A549 (cell line): Measurements from ENCODE around the gene LAMA2. TPM values are rescaled to one million over a fixed set of nuclear protein-coding genes. Genes with fewer than 3 reads are reported as not detected.

Experiments
- ATAC-seq, 2 experiments: fragments of 200-7000 bp in 1 of 2; fragments of >200 bp in 1 of 2; cut with Nextera tagmentation in 1 of 2; cut with Tn5 transposase in 1 of 2; 3 replicates each; pipeline versions ENCODE4 v1.8.0 to v1.9.1; 2018 to 2020; ENCODE audit warnings: mild to moderate bottlenecking in 1 of 2, moderate library complexity in 1 of 2
- CTCF ChIA-PET: fragments of 300-600 bp; sonication (Branson Sonifier 250); formaldehyde crosslinking; extraction: SDS; loops from one replicate; lab custom pipeline; 2021; ENCODE audit warnings: antibody characterized with exemption, inconsistent platforms; lab: Yijun Ruan, JAX
- POLR2A ChIA-PET: fragments of 350-600 bp; formaldehyde crosslinking; extraction: SDS; loops from one replicate; lab custom pipeline; 2021; ENCODE audit warnings: antibody characterized with exemption, inconsistent platforms; lab: Yijun Ruan, JAX
- DNase-seq, 2 experiments: peaks; one replicate each; pipeline versions ENCODE4 v3.0.0 to v3.0.0-alpha.2; 2011 to 2016; ENCODE audit warnings: low read depth in 1 of 2, low spot score in 1 of 2
- FAIRE-seq: peaks from 2 replicates; lab custom pipeline; 2011; peaks lifted over from hg19 to GRCh38; lab: Jason Lieb, UNC
- H3K27ac ChIP-seq, 2 experiments: fragments of >200 bp; sonication (Bioruptor Twin); formaldehyde crosslinking; 3 replicates each; pipeline ENCODE4 v1.5.1; 2016 to 2017
- H3K4me1 ChIP-seq: fragments of >200 bp; sonication (Bioruptor Twin); formaldehyde crosslinking; 3 replicates; pipeline ENCODE4 v1.6.1; 2016
- H3K4me2 ChIP-seq: fragments of >200 bp; sonication (Bioruptor Twin); formaldehyde crosslinking; 3 replicates; pipeline ENCODE4 v1.6.1; 2016
- H3K4me3 ChIP-seq: fragments of >200 bp; sonication (Bioruptor Twin); formaldehyde crosslinking; 3 replicates; pipeline ENCODE4 v1.5.1; 2016
- H3K9me3 ChIP-seq: fragments of >200 bp; sonication (Bioruptor Twin); formaldehyde crosslinking; 3 replicates; pipeline ENCODE4 v1.6.1; 2016
- BCL3 ChIP-seq: fragments of >200 bp; sonication (Bioruptor Twin); formaldehyde crosslinking; IDR thresholded peaks from 3 replicates; pipeline ENCODE4 v1.6.1; 2016
- CEBPB ChIP-seq, 2 experiments: fragments of >200 bp in 1 of 2; sonication (Bioruptor Twin) in 1 of 2; formaldehyde crosslinking in 1 of 2; IDR thresholded peaks; 2 replicates each; pipeline ENCODE4 v1.6.1; 2012 to 2016
- E2F6 ChIP-seq: IDR thresholded peaks from 2 replicates; pipeline ENCODE4 v1.6.1; 2012; ENCODE audit warnings: low read depth, borderline replicate concordance
- EHF ChIP-seq: fragments of 250-450 bp; sonication (Bioruptor Pico); IDR thresholded peaks from 2 replicates; pipeline ENCODE4 v1.5.0; 2020; ENCODE audit warnings: mild to moderate bottlenecking
- ELK1 ChIP-seq: fragments of 150-350 bp; IDR thresholded peaks from 2 replicates; pipeline ENCODE4 v1.6.1; 2014; ENCODE audit warnings: low read depth, mild to moderate bottlenecking, low read length
- ESRRA ChIP-seq: fragments of 150-350 bp; IDR thresholded peaks from 2 replicates; pipeline ENCODE4 v1.6.1; 2014; ENCODE audit warnings: mild to moderate bottlenecking, low read length, borderline replicate concordance
- FOSL2 ChIP-seq, 2 experiments: fragments of 450-650 bp in 1 of 2; fragments of >200 bp in 1 of 2; sonication (Bioruptor Twin) in 1 of 2; formaldehyde crosslinking; IDR thresholded peaks; 2 replicates each; pipeline versions ENCODE4 v1.5.0 to v1.6.1; 2016 to 2020; ENCODE audit warnings: mild to moderate bottlenecking in 1 of 2, moderate library complexity in 1 of 2
- GATA3 ChIP-seq: IDR thresholded peaks from 2 replicates; pipeline ENCODE4 v1.6.1; 2012; ENCODE audit warnings: borderline replicate concordance
- HOXA7 ChIP-seq: fragments of 250-450 bp; sonication (Bioruptor Pico); IDR thresholded peaks from 2 replicates; pipeline ENCODE4 v1.5.0; 2020; ENCODE audit warnings: mild to moderate bottlenecking, moderate library complexity
- JUN ChIP-seq, 2 experiments: fragments of >200 bp; sonication (Bioruptor Twin); formaldehyde crosslinking; IDR thresholded peaks; 2 replicates in 1 of 2; 3 replicates in 1 of 2; pipeline ENCODE4 v1.6.1; 2016 to 2017
- MAFK ChIP-seq: fragments of 450-650 bp; IDR thresholded peaks from 2 replicates; pipeline ENCODE4 v1.6.1; 2014; ENCODE audit not compliant: partially characterized antibody
- MYC ChIP-seq: IDR thresholded peaks from 2 replicates; pipeline ENCODE4 v1.6.1; 2012; ENCODE audit warnings: mild to moderate bottlenecking, inconsistent platforms, low read length, improper control_type of control experiment, borderline replicate concordance
- NFE2L2 ChIP-seq: fragments of 150-350 bp; conservative IDR thresholded peaks from 2 replicates; pipeline ENCODE4 v1.6.1; 2014; ENCODE audit warnings: low read length
- PHF8 ChIP-seq: fragments of 200-600 bp; sonication (generic); IDR thresholded peaks from 2 replicates; pipeline ENCODE4 v1.6.1; 2016; ENCODE audit warnings: low read depth, mild to moderate bottlenecking, antibody characterized with exemption, moderate library complexity, borderline replicate concordance
- RAD21 ChIP-seq, 2 experiments: fragments of >200 bp in 1 of 2; sonication (Bioruptor Twin) in 1 of 2; formaldehyde crosslinking in 1 of 2; IDR thresholded peaks in 1 of 2; conservative IDR thresholded peaks in 1 of 2; 2 replicates in 1 of 2; 3 replicates in 1 of 2; pipeline ENCODE4 v1.6.1; 2012 to 2018; ENCODE audit warnings: inconsistent platforms in 1 of 2
- REST ChIP-seq: fragments of 200-600 bp; sonication (generic); IDR thresholded peaks from 2 replicates; pipeline ENCODE4 v1.6.1; 2016; ENCODE audit warnings: antibody characterized with exemption, mild to moderate bottlenecking, moderate library complexity
- SMC3 ChIP-seq: fragments of >200 bp; sonication (Bioruptor Twin); formaldehyde crosslinking; IDR thresholded peaks from 3 replicates; pipeline ENCODE4 v1.6.1; 2018; ENCODE audit warnings: inconsistent platforms
- WGBS: methylation state at CpG from one replicate; pipeline ENCODE4 v1.1.6; 2017; ENCODE audit errors: missing lambda C conversion rate; 5-methylcytosine and 5-hydroxymethylcytosine counted together
- polyA plus RNA-seq, 4 experiments: library from polyadenylated mRNA; depleted of rRNA in 3 of 4; stranded (reverse); fragments of >200 nt; fragmentation: RNase III in 1 of 4; extraction: RNeasy Plus Mini Kit Qiagen cat#74134 plus additional on column Dnase treatment in 1 of 4; gene quantifications; 2 replicates in 3 of 4; 3 replicates in 1 of 4; pipeline ENCODE4 v1.2.3, GENCODE V29; 2011 to 2017

LAMA2 gene
- polyA plus RNA-seq, 2 of the 4 experiments (the other 2 are of a cell fraction) = 0.21 to 1.3 TPM

GRCh38 chr6:129209355-129209754 is 326.4 kb downstream of the LAMA2 start:
- TF ChIP-seq SMC3 (no peak), JUN (IDR thresholded peaks at IDR 0.05) (no peak), E2F6 (no peak), EHF (CRISPR knock-in tag) (no peak), GATA3 (no peak)
- H3K27ac ChIP-seq = no peak overlapping the region
- ChIA-PET CTCF (no interaction called here), POLR2A (no interaction called here)
- no peaks in the 10 kb centered on the region for H3K4me1 ChIP-seq
- 67% methylated on average over 6 of the region's 6 CpGs for WGBS
- ATAC-seq (no peak), FAIRE-seq (no peak), DNase-seq (no peak)
- no peaks in the 10 kb centered on the region for H3K9me3 ChIP-seq
- H3K4me2 ChIP-seq = no peak overlapping the region
- H3K4me3 ChIP-seq = no peak overlapping the region

- 47% methylated on average over 4 of the region's 4 CpGs for WGBS
- Histone ChIP-seq H3K9me3 (no peaks in the 10 kb centered on the region), H3K4me2 (no peak overlapping the region), H3K27ac (no peak overlapping the region), H3K4me3 (no peak overlapping the region), H3K4me1 (no peaks in the 10 kb centered on the region)
- no peak for TF ChIP-seq MYC
- no peak for TF ChIP-seq CEBPB (IDR thresholded peaks at IDR 0.05)
- ATAC-seq (no peak), DNase-seq (no peak), FAIRE-seq (no peak)
- CTCF ChIA-PET = interaction anchor here (1.1 kb wide), 1 partner anchor 41 kb away, joined by 3 read pairs; no protein-coding TSS in a partner anchor
- POLR2A ChIA-PET = no interaction called here
Measured at GRCh38 chr6:129210684-129211083, 327.7 kb downstream of the LAMA2 start.

GRCh38 chr6:129211626-129212025 is 328.7 kb downstream of the LAMA2 start:
- no peak overlapping the region for H3K4me2 ChIP-seq
- POLR2A ChIA-PET = no interaction called here
- FAIRE-seq (no peak), ATAC-seq (no peak), DNase-seq (no peak)
- H3K4me3 ChIP-seq = no peak overlapping the region
- no peak for TF ChIP-seq RAD21 (conservative IDR thresholded peaks at IDR 0.05 in 1 of 2, IDR thresholded peaks at IDR 0.05 in 1 of 2)
- H3K4me1 ChIP-seq = no peaks in the 10 kb centered on the region
- no peaks in the 10 kb centered on the region for H3K9me3 ChIP-seq
- H3K27ac ChIP-seq = no peak overlapping the region
- CTCF ChIA-PET = no interaction called here
- 20% methylated on average over 1 of the region's 1 CpG for WGBS

GRCh38 chr6:129212081-129212480 is 329.1 kb downstream of the LAMA2 start:
- CTCF ChIA-PET = no interaction called here
- POLR2A ChIA-PET = no interaction called here
- Histone ChIP-seq H3K9me3 (no peaks in the 10 kb centered on the region), H3K4me1 (no peaks in the 10 kb centered on the region), H3K27ac (no peak overlapping the region), H3K4me2 (no peak overlapping the region), H3K4me3 (no peak overlapping the region)
- no peak for DNase-seq
- ATAC-seq = no peak
- TF ChIP-seq FOSL2 (IDR thresholded peaks at IDR 0.05) (no peak), FOSL2 (CRISPR knock-in tag; IDR thresholded peaks at IDR 0.05) (no peak), HOXA7 (CRISPR knock-in tag) (no peak), BCL3 (no peak), REST (no peak), E2F6 (no peak), ELK1 (no peak), PHF8 (no peak), CEBPB (IDR thresholded peaks at IDR 0.05) (no peak), NFE2L2 (no peak), MAFK (no peak), ESRRA (no peak)
- WGBS = 18% methylated on average over 3 of the region's 3 CpGs
- no peak for FAIRE-seq
